ENCODE data around the gene TMEM80.

The TMEM80 gene

DNA sequence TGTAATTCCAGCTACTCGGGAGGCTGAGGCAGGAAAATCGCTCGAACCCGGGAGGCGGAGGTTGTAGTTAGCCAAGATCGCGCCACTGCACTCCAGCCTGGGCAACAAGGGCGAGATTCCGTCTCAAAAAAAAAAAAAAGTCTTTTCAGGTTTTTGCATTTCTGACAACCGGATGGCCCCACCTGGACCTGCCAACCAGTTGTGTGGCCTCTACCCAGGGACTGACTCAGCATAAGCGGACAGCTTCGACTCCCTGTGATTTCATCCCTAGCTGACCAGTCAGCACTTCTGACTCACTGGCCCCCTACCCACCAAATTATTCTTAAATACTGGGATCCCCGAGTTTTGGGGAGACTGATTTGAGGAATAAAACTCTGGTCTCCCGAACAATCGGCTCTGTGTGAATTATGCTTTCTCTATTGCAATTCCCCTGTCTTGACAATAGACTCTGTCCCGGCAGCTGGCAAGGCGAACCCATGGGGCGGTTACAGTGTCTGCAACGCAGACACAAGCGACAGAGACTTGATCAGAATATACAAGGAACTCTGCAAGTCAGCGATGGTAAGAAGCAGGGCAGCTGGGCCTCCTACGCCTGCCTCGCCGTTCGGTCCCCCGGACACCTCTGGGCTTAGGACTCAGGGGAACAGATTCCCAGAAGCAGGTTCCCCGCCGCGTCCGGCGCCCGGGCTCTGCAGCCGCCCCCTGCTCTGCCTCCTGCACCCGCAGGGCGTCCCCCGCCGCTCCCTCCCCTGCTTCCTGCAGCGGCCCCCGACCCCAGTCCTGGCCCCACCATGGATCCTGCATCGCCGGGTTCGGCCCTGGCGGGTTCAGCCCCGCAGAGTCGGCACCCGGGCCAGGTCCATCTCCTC lies 50.9 kb downstream of the TMEM80 start:
- peak overlapping the region; percentile 81 for H3K9ac ChIP-seq (ENCODE audit: low read depth, low read length, poor library complexity, severe bottlenecking)
- H3K36me3 ChIP-seq (ENCODE audit: insufficient read depth, low read length) = no peaks in the 10 kb centered on the region
- H3K4me2 ChIP-seq (ENCODE audit: low read depth, low read length, poor library complexity, severe bottlenecking) = peak overlapping the region; percentile 93
- H3K9me3 ChIP-seq (ENCODE audit: insufficient read depth, low read depth, low read length) = no peaks in the 10 kb centered on the region
- peak overlapping the region; percentile 99 for H2AFZ ChIP-seq (ENCODE audit: low read length)
- H3K9me2 ChIP-seq (replicated peaks; ENCODE audit: low read depth, low read length) = no peaks in the 10 kb centered on the region
- peak overlapping the region; percentile 79 for H3K4me3 ChIP-seq (ENCODE audit: low read length, poor library complexity, severe bottlenecking)
- H3K4me1 ChIP-seq (ENCODE audit: insufficient read depth, low read length, poor library complexity, severe bottlenecking) = peaks cover 26% of the 10 kb centered on the region
- no peak for TF ChIP-seq EZH2phosphoT487 (IDR thresholded peaks at IDR 0.05; ENCODE audit: borderline replicate concordance)
- TF ChIP-seq, protein P1, sequence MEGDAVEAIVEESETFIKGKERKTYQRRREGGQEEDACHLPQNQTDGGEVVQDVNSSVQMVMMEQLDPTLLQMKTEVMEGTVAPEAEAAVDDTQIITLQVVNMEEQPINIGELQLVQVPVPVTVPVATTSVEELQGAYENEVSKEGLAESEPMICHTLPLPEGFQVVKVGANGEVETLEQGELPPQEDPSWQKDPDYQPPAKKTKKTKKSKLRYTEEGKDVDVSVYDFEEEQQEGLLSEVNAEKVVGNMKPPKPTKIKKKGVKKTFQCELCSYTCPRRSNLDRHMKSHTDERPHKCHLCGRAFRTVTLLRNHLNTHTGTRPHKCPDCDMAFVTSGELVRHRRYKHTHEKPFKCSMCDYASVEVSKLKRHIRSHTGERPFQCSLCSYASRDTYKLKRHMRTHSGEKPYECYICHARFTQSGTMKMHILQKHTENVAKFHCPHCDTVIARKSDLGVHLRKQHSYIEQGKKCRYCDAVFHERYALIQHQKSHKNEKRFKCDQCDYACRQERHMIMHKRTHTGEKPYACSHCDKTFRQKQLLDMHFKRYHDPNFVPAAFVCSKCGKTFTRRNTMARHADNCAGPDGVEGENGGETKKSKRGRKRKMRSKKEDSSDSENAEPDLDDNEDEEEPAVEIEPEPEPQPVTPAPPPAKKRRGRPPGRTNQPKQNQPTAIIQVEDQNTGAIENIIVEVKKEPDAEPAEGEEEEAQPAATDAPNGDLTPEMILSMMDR (conservative IDR thresholded peaks at IDR 0.05; ENCODE audit: low read length) = no peak
- H3F3A ChIP-seq (ENCODE audit: low read depth) = no peaks in the 10 kb centered on the region
- H3K79me2 ChIP-seq (ENCODE audit: insufficient read depth, low read length) = peaks cover 43% of the 10 kb centered on the region
- H3K27me3 ChIP-seq (ENCODE audit: insufficient read depth, low read length, poor library complexity, severe bottlenecking) = no peaks in the 10 kb centered on the region
- H4K20me1 ChIP-seq (ENCODE audit: insufficient read depth, low read length, poor library complexity, severe bottlenecking) = peaks cover 19% of the 10 kb centered on the region

DNA sequence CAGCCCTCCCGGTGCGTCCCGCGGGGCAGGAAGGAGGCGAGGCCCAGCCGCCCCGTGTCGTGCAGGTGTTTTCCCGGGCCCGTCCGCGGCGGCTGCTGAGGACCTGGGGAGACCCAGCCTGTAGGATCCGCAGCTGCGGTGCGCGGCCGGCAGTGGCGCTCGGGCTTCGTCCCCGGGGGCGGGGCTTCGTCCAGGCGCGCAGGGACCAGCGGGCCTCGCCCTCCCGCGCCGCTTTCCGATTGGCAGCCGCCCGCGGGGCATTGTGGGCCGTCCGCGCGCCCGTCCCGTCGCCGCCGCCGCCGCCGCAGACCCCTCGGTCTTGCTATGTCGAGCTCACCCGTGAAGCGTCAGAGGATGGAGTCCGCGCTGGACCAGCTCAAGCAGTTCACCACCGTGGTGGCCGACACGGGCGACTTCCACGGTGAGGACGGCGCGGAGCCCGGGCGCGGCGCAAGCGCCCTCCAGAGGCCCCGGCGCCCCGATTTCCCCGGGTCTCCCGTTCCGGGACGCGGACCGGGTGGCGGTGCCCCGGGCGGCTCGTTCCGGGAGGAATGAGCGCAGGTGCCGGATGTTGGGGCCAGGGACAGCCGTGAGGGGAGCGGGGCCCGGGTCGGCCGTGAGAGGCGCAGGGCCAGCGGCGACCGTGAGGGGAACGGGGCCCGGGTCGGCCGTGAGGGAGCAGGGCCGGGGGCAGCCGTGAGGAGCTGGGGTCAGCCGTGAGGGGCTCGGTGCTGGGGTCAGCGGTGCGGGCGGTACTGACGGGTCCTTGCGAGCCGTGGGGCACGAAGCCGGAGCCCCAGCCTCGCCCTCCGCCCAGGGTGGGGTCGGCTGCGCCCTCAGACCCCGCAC lies 51.8 kb downstream of the TMEM80 start, which contains the start of gene TALDO1:
TALDO1 (plus strand) TSS at position 307 of the 849 bp plus-strand sequence; CDS start at position 325, 18 bp downstream.
- H3K4me1 ChIP-seq (ENCODE audit: insufficient read depth, low read length, poor library complexity, severe bottlenecking) = peaks cover 26% of the 10 kb centered on the region
- H3K79me2 ChIP-seq (ENCODE audit: insufficient read depth, low read length) = peaks cover 51% of the 10 kb centered on the region
- H3K9ac ChIP-seq (ENCODE audit: low read depth, low read length, poor library complexity, severe bottlenecking) = peak within 1 kb of the TSS; percentile 81
- H4K20me1 ChIP-seq (ENCODE audit: insufficient read depth, low read length, poor library complexity, severe bottlenecking) = peaks cover 19% of the 10 kb centered on the region
- no peaks in the 10 kb centered on the region for H3K9me2 ChIP-seq (replicated peaks; ENCODE audit: low read depth, low read length)
- no peaks in the 10 kb centered on the region for H3K9me3 ChIP-seq (ENCODE audit: insufficient read depth, low read depth, low read length)
- peak within 1 kb of the TSS; percentile 99 for H2AFZ ChIP-seq (ENCODE audit: low read length)
- TF ChIP-seq, protein P1 (conservative IDR thresholded peaks at IDR 0.05; ENCODE audit: low read length) = peak; percentile 28; the same call in 1 of the 2 replicates
- no peak for TF ChIP-seq EZH2phosphoT487 (IDR thresholded peaks at IDR 0.05; ENCODE audit: borderline replicate concordance)
- no peaks in the 10 kb centered on the region for H3K36me3 ChIP-seq (ENCODE audit: insufficient read depth, low read length)
- H3K4me2 ChIP-seq (ENCODE audit: low read depth, low read length, poor library complexity, severe bottlenecking) = peak within 1 kb of the TSS; percentile 93
- no peaks in the 10 kb centered on the region for H3F3A ChIP-seq (ENCODE audit: low read depth)
- H3K27me3 ChIP-seq (ENCODE audit: insufficient read depth, low read length, poor library complexity, severe bottlenecking) = no peaks in the 10 kb centered on the region
- H3K4me3 ChIP-seq (ENCODE audit: low read length, poor library complexity, severe bottlenecking) = peak within 1 kb of the TSS; percentile 79

DNA sequence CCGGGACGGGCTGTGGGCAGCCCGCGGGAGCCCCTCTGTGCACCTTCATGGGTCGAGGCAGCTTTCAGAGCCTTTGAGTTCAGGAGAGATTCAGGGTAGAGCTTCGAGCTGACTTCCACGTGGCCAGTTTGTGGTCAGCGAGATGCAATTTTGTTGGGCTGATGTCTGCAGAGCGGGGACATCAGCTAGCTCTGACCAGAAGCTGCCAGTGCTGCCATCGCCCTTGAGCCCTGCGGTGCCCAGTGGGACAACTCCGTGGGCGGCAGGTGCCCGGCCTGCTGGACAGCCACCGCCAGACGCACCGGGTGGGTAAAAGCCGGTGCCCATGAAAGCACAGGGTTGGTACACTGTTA lies 52.4 kb downstream of the TMEM80 start:
- Histone ChIP-seq H4K20me1 (ENCODE audit: insufficient read depth, low read length, poor library complexity, severe bottlenecking) (peaks cover 19% of the 10 kb centered on the region), H2AFZ (ENCODE audit: low read length) (peak overlapping the region; percentile 18; the same call in 1 of the 2 replicates), H3K9me2 (replicated peaks; ENCODE audit: low read depth, low read length) (no peaks in the 10 kb centered on the region), H3K4me1 (ENCODE audit: insufficient read depth, low read length, poor library complexity, severe bottlenecking) (peaks cover 26% of the 10 kb centered on the region), H3K4me3 (ENCODE audit: low read length, poor library complexity, severe bottlenecking) (peak overlapping the region; percentile 79), H3K9ac (ENCODE audit: low read depth, low read length, poor library complexity, severe bottlenecking) (peak overlapping the region; percentile 78), H3K36me3 (ENCODE audit: insufficient read depth, low read length) (no peaks in the 10 kb centered on the region), H3K4me2 (ENCODE audit: low read depth, low read length, poor library complexity, severe bottlenecking) (peak overlapping the region; percentile 93), H3K9me3 (ENCODE audit: insufficient read depth, low read depth, low read length) (no peaks in the 10 kb centered on the region), H3F3A (ENCODE audit: low read depth) (no peaks in the 10 kb centered on the region), H3K79me2 (ENCODE audit: insufficient read depth, low read length) (peaks cover 57% of the 10 kb centered on the region), H3K27me3 (ENCODE audit: insufficient read depth, low read length, poor library complexity, severe bottlenecking) (no peaks in the 10 kb centered on the region)
- TF ChIP-seq, protein P1 (conservative IDR thresholded peaks at IDR 0.05; ENCODE audit: low read length) = no peak
- no peak for TF ChIP-seq EZH2phosphoT487 (IDR thresholded peaks at IDR 0.05; ENCODE audit: borderline replicate concordance)
